ENCODE measurements around the gene ACTN4. TPM values are rescaled to one million over a fixed set of nuclear protein-coding genes. Genes with fewer than 3 reads are reported as not detected.
A peak's percentile ranks its signal among the peaks of the same experiment; 100 is the strongest.

The ACTN4 gene
- total and polyA plus RNA-seq, 12 donors, result 148 to 773 (median 558) TPM

DNA sequence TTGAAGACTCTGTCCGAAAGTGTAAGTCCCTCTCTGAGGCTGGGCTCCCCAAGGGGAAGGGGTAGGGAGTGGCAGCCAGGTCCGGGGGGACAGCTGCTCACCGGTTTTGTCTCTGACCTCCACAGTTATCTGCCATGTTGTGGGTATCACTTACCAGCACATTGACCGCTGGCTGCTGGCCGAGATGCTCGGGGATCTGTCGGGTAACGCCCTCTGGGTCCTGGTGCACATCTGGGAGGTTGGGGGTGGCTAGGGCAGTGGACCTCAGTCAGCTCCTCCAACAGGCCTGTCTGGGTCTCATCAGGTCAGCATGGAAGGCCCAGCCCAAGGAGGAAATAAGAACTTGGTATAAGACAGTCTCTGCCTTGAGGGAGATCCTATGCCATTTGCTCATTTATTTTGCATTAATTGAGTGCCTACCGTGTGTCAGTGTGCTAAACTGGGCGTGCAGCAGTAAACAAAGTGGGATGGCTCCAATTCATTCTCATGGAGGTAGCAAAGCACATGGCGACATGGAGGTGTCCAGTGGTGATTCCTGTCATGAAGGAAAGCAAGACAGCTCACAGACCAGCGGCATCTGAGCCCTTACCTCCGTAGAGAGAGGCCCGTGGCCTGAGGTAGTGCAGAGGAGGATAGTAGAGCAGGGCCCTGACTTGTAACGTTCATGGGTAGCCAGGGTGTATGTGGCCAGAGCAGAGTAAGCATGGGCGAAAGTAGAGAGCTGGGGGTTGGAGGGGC is 14.8 kb upstream of the ACTN4 start:
- TF ChIP-seq, protein P1, sequence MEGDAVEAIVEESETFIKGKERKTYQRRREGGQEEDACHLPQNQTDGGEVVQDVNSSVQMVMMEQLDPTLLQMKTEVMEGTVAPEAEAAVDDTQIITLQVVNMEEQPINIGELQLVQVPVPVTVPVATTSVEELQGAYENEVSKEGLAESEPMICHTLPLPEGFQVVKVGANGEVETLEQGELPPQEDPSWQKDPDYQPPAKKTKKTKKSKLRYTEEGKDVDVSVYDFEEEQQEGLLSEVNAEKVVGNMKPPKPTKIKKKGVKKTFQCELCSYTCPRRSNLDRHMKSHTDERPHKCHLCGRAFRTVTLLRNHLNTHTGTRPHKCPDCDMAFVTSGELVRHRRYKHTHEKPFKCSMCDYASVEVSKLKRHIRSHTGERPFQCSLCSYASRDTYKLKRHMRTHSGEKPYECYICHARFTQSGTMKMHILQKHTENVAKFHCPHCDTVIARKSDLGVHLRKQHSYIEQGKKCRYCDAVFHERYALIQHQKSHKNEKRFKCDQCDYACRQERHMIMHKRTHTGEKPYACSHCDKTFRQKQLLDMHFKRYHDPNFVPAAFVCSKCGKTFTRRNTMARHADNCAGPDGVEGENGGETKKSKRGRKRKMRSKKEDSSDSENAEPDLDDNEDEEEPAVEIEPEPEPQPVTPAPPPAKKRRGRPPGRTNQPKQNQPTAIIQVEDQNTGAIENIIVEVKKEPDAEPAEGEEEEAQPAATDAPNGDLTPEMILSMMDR (IDR thresholded peaks at IDR 0.05), result no peak
- TF ChIP-seq POLR2A (IDR thresholded peaks at IDR 0.05), result no peak

DNA sequence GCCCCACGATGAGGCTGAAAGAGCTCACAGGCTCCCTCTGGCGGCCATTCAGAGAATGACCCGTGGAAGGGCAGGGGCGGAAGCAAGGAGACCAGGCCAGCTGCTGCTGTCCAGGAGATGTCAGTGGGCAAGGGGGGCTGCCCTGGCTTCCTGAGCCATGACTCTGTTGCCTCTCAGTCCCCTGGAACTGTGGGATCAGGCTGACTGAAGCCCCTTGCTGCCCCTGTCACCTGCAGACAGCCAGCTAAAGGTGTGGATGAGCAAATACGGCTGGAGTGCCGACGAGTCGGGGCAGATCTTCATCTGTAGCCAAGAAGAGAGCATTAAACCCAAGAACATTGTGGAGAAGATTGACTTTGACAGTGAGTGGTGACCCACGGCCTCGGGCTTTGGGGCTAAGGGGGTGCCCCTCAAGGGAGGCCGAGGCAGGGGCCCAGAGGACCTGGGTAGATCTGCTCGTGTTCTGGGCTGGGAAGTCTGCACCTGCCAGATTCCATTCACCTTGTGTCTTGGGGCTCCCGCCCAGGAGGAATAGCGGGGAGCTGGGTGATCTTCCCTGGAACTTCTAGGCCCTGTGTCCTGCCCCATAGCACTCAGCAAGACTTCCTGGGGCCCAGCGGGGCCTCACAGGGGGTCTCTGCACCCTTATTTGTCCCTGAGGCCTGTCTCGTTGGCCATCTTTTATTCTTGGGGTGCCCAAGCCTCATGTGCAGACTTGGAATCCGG is 12.5 kb upstream of the ACTN4 start:
- TF ChIP-seq POLR2A (IDR thresholded peaks at IDR 0.05), result no peak
- TF ChIP-seq, protein P1 (IDR thresholded peaks at IDR 0.05), result peak; percentile 88 to 93 (median 90)
- DNase-seq, result peak; percentile 57 to 88 (median 76)
- intact Hi-C loops (cut with DNase I), result loop anchor here (5.0 to 10.0 kb wide), 6 partner anchors 90 to 280 kb away; partner anchors contain the start of genes FAM98C (in 2 of the 2) and CCER2 (in 1 of the 2)

More for the DNA sequence above, 14.8 kb upstream of the ACTN4 start:
- Histone ChIP-seq H3K27ac (no peak overlapping the region), H3K4me1 (replicated peaks in 1 of 2) (peaks cover 0 to 5% of the 10 kb centered on the region in 2 donors), H3K4me3 (no peak overlapping the region), H3K36me3 (replicated peaks in 1 of 2) (peaks cover 0 to 69% of the 10 kb centered on the region in 2 donors), H3K9me3 (replicated peaks in 1 of 3) (no peaks in the 10 kb centered on the region), H3K27me3 (no peaks in the 10 kb centered on the region)
- intact Hi-C loops (cut with DNase I), result loop anchor here (5.0 to 10.0 kb wide), 4 partner anchors 88 to 282 kb away; partner anchors contain the start of genes CCER2 (in 1 of the 2) and FAM98C (in 1 of the 2)
- WGBS, 4 donors, result 87 to 92% (median 88%) methylated on average over 13 to 16 of the region's 16 CpGs
- no peak for DNase-seq

DNA sequence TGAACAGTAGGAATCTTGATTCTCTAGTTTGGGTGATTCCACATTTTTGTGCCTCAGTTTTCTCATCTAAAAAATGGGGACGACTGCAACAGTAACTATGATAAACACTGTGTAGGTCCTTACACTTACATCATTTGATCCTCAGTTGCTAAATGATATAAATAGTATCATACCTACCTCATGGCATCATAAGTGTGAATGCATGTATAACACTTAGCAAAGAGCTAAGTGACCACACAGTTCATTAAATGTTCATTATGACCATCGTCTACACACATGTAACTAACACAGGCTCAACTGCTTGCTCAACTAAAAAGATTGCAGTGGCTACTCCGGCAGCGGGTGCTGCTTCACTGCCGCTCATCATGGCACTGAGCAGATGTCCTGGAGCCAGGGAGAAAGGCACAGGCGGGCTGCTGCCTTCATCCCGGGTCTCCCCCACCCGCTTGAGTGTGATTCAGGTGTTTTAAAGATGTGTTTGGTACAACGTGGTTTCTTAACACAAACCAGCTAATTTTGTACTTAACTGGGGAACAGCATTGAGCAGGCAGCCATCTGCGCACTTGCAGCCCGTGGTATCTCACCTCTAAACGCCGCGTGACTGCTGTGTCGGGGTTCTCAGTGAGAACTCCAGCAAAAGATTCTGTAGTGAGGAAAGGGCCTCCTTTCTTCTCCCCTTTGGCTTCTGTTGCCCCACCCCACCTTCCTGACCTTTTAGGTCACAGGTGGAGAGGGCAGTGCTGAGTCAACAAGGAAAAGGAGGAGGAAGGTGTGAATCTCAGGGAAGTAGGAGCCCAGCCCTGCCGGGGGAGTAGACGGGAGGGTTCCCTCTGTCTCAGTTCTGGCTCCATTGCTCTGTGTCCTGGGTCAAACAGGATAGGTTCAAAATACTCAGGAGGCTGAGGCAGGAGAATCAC is 11.7 kb upstream of the ACTN4 start:
- H3K36me3 ChIP-seq (replicated peaks in 1 of 2), result peaks cover 0 to 44% of the 10 kb centered on the region in 2 donors
- H3K27me3 ChIP-seq, result no peaks in the 10 kb centered on the region
- DNase-seq, result no peak
- intact Hi-C loops (cut with DNase I), result loop anchor here (5.0 to 10.0 kb wide), 5 partner anchors 91 to 279 kb away; partner anchors contain the start of genes FAM98C (in 2 of the 2) and CCER2 (in 1 of the 2)
- no peak overlapping the region for H3K27ac ChIP-seq
- no peaks in the 10 kb centered on the region for H3K9me3 ChIP-seq (replicated peaks in 1 of 3)
- TF ChIP-seq, protein P1 (IDR thresholded peaks at IDR 0.05), result no peak
- TF ChIP-seq POLR2A (IDR thresholded peaks at IDR 0.05), result no peak
- H3K4me3 ChIP-seq, result no peak overlapping the region
- 84 to 90% (median 88%) methylated on average over 16 to 17 of the region's 17 CpGs for WGBS, 4 donors
- H3K4me1 ChIP-seq (replicated peaks in 1 of 2), result peaks cover 0 to 5% of the 10 kb centered on the region in 2 donors

More for the DNA sequence above, 12.5 kb upstream of the ACTN4 start:
- Histone ChIP-seq H3K27me3 (no peaks in the 10 kb centered on the region), H3K36me3 (replicated peaks in 1 of 2) (peaks cover 0 to 52% of the 10 kb centered on the region in 2 donors), H3K27ac (peak overlapping the region in 2 of 5 donors; percentile 32 to 40), H3K4me1 (replicated peaks in 1 of 2) (peaks cover 0 to 5% of the 10 kb centered on the region in 2 donors), H3K4me3 (no peak overlapping the region), H3K9me3 (replicated peaks in 1 of 3) (no peaks in the 10 kb centered on the region)
- WGBS, 4 donors, result 63 to 67% (median 66%) methylated on average over 14 to 17 of the region's 17 CpGs
